HEK293T (cell line): ENCODE measurements around the gene INTS7.
"Not testable (repeated sequence)": the region's sequence is repeated elsewhere in the genome, so short reads cannot be mapped to it uniquely, and the experiment has no call there.

Experiments used
- CTCF ChIA-PET: fragments of 350-600 bp; formaldehyde crosslinking; extraction: SDS; loops from one replicate; lab custom pipeline; 2021; ENCODE audit warnings: antibody characterized with exemption, inconsistent platforms; lab: Yijun Ruan, JAX
- POLR2A ChIA-PET: fragments of 350-600 bp; formaldehyde crosslinking; extraction: SDS; loops from one replicate; lab custom pipeline; 2020; ENCODE audit warnings: antibody characterized with exemption, inconsistent platforms; lab: Yijun Ruan, JAX
- DNase-seq: peaks from one replicate; pipeline ENCODE4 v3.0.0; 2012; ENCODE audit warnings: mixed read lengths; ENCODE audit errors: extremely low spot score
- ARNT ChIP-seq: fragments of 450-650 bp; IDR thresholded peaks from 2 replicates; pipeline ENCODE4 v1.6.1; 2017; ENCODE audit warnings: mild to moderate bottlenecking
- BHLHE40 ChIP-seq: fragments of 450-650 bp; IDR thresholded peaks from 2 replicates; pipeline ENCODE4 v1.6.1; 2016; ENCODE audit warnings: mild to moderate bottlenecking, moderate library complexity, borderline replicate concordance
- CTBP1 ChIP-seq: fragments of 450-650 bp; IDR thresholded peaks from 2 replicates; pipeline ENCODE4 v1.6.1; 2016; ENCODE audit warnings: borderline replicate concordance
- ELF4 ChIP-seq: fragments of 450-650 bp; IDR thresholded peaks from 2 replicates; pipeline ENCODE4 v1.6.1; 2017; ENCODE audit warnings: antibody characterized with exemption
- FOXA1 ChIP-seq: fragments of 450-650 bp; IDR thresholded peaks from 2 replicates; pipeline ENCODE4 v1.6.1; 2016; ENCODE audit warnings: mild to moderate bottlenecking
- FOXK2 ChIP-seq: fragments of 450-650 bp; IDR thresholded peaks from 2 replicates; pipeline ENCODE4 v1.6.1; 2016; ENCODE audit warnings: mild to moderate bottlenecking
- FOXM1 ChIP-seq: fragments of 450-650 bp; IDR thresholded peaks from 2 replicates; pipeline ENCODE4 v1.6.1; 2017; ENCODE audit warnings: mild to moderate bottlenecking, borderline replicate concordance
- HDGF ChIP-seq: fragments of 450-650 bp; IDR thresholded peaks from 2 replicates; pipeline ENCODE4 v1.6.1; 2017; ENCODE audit warnings: antibody characterized with exemption, borderline replicate concordance
- L3MBTL2 ChIP-seq: fragments of 450-650 bp; conservative IDR thresholded peaks from 2 replicates; pipeline ENCODE4 v1.6.1; 2016; ENCODE audit warnings: mild to moderate bottlenecking
- LEF1 ChIP-seq: fragments of 450-650 bp; IDR thresholded peaks from 2 replicates; pipeline ENCODE4 v1.6.1; 2017; ENCODE audit warnings: mild to moderate bottlenecking, borderline replicate concordance
- NFRKB ChIP-seq: fragments of 450-650 bp; IDR thresholded peaks from 2 replicates; pipeline ENCODE4 v1.6.1; 2016; ENCODE audit warnings: mild to moderate bottlenecking, moderate library complexity
- SP1 ChIP-seq: fragments of 450-650 bp; IDR thresholded peaks from 2 replicates; pipeline ENCODE4 v1.6.1; 2017
- SUZ12 ChIP-seq: fragments of 450-650 bp; IDR thresholded peaks from 2 replicates; pipeline ENCODE4 v1.6.1; 2016; ENCODE audit warnings: mild to moderate bottlenecking
- TARDBP ChIP-seq: fragments of 450-650 bp; IDR thresholded peaks from 2 replicates; pipeline ENCODE4 v1.6.1; 2016
- ZNF384 ChIP-seq: fragments of 450-650 bp; IDR thresholded peaks from 2 replicates; pipeline ENCODE4 v1.6.1; 2016
- TF ChIP-seq, protein P1 (sequence below): fragments of 450-650 bp; IDR thresholded peaks from 2 replicates; pipeline ENCODE4 v1.6.1; 2016

INTS7 gene

DNA sequence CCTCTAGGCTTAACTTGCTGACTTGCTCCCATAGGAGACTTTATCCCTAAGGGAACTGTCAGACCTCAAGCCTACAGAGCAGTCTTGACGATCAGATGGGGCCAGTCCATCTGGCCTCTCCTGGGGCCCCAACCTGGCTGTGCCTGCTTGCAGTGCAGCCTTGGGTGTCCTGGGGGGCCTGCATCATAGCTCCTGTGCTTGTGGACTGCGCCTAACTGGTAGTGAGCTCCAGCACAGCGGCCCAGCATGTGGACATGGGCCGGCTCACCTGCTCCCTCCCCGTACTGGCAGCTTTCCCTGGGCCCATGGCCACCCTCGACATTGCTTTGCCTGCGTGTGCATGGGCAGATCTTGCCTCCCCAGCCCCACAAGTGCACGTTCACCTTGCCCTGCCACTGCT, 76.1 kb downstream of the INTS7 start:
- ChIA-PET CTCF (no interaction called here), POLR2A (no interaction called here)
- DNase-seq = no peak
- TF ChIP-seq L3MBTL2 = no peak
- no peak for TF ChIP-seq SUZ12
- TF ChIP-seq SP1 = no peak
- TF ChIP-seq ZNF384 = no peak

DNA sequence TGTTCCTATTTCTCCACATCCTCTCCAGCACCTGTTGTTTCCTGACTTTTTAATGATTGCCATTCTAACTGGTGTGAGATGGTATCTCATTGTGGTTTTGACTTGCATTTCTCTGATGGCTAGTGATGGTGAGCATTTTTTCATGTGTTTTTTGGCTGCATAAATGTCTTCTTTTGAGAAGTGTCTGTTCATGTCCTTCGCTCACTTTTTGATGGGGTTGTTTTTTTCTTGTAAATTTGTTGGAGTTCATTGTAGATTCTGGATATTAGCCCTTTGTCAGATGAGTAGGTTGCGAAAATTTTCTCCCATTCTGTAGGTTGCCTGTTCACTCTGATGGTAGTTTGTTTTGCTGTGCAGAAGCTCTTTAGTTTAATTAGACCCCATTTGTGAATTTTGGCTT, 81.3 kb downstream of the INTS7 start:
- DNase-seq, CTCF ChIA-PET, POLR2A ChIA-PET: not testable (repeated sequence)

DNA sequence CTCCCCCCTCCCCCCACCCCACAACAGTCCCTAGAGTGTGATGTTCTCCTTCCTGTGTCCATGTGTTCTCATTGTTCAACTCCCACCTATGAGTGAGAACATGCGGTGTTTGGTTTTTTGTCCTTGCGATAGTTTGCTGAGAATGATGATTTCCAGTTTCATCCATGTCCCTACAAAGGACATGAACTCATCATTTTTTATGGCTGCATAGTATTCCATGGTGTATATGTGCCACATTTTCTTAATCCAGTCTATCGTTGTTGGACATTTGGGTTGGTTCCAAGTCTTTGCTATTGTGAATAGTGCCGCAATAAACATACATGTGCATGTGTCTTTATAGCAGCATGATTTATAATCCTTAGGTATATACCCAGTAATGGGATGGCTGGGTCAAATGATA, 81.8 kb downstream of the INTS7 start:
- CTCF ChIA-PET, POLR2A ChIA-PET, DNase-seq: not testable (repeated sequence)

DNA sequence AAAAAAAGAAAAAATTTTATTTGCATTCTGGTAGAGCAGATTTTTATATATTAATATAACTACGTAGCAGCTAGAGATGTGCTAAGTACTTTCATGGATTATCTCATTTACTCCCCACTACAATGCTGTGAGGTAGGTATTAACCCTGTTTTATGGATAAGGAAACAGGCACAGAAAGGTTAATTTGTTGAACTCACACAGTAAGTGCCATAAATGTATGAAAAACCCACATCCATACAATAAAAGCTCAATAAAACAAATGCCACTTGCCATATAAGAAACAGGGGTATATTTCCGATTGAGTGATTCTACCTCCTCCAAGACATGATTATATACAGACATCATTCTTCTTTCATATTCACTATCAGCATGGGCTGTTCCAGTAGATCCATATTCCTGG, 83.1 kb downstream of the INTS7 start:
- TF ChIP-seq ELF4 = no peak
- no peak for TF ChIP-seq FOXA1
- no peak for TF ChIP-seq LEF1
- no peak for TF ChIP-seq NFRKB
- no peak for TF ChIP-seq L3MBTL2
- TF ChIP-seq SUZ12 = no peak
- TF ChIP-seq FOXK2 = no peak
- no peak for TF ChIP-seq SP1
- TF ChIP-seq FOXM1 = no peak
- no peak for TF ChIP-seq CTBP1
- no peak for TF ChIP-seq TARDBP
- TF ChIP-seq HDGF = no peak
- no peak for TF ChIP-seq ZNF384
- no peak for TF ChIP-seq BHLHE40
- no peak for TF ChIP-seq ARNT
- TF ChIP-seq, protein P1, sequence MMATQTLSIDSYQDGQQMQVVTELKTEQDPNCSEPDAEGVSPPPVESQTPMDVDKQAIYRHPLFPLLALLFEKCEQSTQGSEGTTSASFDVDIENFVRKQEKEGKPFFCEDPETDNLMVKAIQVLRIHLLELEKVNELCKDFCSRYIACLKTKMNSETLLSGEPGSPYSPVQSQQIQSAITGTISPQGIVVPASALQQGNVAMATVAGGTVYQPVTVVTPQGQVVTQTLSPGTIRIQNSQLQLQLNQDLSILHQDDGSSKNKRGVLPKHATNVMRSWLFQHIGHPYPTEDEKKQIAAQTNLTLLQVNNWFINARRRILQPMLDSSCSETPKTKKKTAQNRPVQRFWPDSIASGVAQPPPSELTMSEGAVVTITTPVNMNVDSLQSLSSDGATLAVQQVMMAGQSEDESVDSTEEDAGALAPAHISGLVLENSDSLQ = no peak
- CTCF ChIA-PET = no interaction called here
- POLR2A ChIA-PET = no interaction called here

DNA sequence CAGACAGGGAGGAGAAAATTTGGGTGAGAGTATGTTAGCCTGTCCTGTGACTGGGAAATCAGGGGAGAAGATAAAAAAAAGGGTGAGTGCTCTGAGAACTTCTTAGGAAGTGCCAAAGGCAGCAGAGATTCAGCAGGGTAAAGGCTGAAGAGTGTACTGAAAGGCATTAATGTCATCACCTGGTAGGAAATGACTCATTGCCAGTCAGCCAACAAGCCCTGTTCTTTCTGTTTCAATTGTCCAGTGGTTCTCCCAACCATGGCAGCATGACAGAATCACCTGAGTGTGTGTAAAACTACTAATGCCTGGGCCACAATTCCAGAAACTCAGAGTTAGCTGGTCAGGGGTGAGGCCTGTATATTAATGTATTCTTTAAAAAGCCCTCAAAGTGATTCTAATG, 83.5 kb downstream of the INTS7 start:
- no peak for DNase-seq
- POLR2A ChIA-PET = no interaction called here

More for the DNA sequence above, 83.1 kb downstream of the INTS7 start:
- DNase-seq = no peak

DNA sequence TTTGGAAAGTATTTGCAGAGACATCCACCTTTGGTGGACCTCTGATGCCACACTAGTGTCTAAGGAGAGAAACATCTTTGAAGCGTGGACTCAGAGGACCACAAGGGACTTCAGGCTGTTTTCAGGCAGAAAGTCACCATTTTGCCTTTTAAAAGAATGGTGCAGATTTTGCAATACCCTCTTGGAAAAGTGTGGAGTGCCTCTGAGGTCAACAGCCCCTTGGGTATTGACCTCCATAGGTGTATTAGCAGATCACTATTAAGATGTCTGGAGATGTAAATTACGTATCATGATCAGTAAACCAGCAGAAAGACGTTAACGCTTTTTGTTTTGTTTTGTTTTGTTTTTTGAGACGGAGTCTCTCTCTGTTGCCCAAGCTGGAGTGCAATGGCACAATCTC, 87.0 kb downstream of the INTS7 start:
- POLR2A ChIA-PET = no interaction called here
- CTCF ChIA-PET = no interaction called here
- no peak for DNase-seq
- TF ChIP-seq FOXM1 (no peak), SUZ12 (no peak), ZNF384 (no peak), FOXA1 (no peak)

More for the DNA sequence above, 83.5 kb downstream of the INTS7 start:
- CTCF ChIA-PET = no interaction called here
- TF ChIP-seq CTBP1 = no peak
- no peak for TF ChIP-seq SP1
- no peak for TF ChIP-seq SUZ12
- TF ChIP-seq FOXM1 = no peak
- no peak for TF ChIP-seq ARNT
- TF ChIP-seq, protein P1 = no peak
- no peak for TF ChIP-seq ZNF384
- no peak for TF ChIP-seq HDGF
- no peak for TF ChIP-seq FOXK2
- TF ChIP-seq TARDBP = no peak
- TF ChIP-seq NFRKB = no peak
- no peak for TF ChIP-seq FOXA1
- no peak for TF ChIP-seq ELF4
- TF ChIP-seq BHLHE40 = no peak
- TF ChIP-seq LEF1 = no peak
- TF ChIP-seq L3MBTL2 = no peak

DNA sequence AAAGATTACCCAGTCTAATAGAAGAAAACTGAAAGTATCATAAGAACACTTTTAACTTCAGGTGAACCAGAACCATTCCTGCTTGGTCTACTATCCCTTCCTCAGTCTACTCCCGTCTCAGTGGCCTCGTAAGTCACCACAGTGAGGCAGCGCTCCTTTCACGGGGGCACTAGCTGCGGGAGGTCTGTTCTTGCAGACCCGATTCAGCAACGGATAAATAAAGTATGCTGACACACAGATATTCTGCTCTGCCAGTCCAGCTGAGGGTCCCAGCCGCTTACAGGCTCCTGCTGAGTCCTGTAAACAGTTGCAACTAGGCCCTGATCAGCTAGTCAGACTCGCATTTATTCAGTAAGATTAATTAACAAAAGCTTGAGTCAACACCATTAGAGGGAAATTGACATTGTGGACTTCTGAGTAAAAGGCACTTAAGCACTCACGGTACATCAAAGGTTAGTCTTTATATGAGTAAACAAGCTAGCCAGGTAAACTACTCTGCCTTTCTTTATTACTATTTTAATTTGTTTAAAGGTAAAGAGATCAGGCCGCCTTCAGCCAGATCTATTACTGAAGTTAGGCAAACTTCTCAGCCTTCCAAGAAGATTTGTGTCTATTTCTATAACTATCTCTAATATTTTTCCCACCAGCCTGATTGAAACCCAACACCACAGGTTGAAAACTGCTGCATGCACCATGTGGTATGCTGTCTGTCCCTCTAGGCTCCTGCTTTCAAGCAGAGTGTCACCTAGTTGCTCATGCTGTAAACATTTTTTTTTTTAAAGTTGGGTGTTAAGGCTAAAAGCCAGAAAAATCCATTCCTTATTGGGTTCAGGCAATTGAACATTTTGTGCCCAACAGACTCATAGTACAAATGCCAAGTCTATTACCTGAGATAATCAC, 87.7 kb downstream of the INTS7 start:
- TF ChIP-seq LEF1 (no peak), ELF4 (no peak), ZNF384 (no peak), FOXA1 (no peak), NFRKB (no peak), SP1 (no peak)
- TF ChIP-seq, protein P1 = no peak
- CTCF ChIA-PET = interaction anchor here (0.7 kb wide), 1 partner anchor 1476 kb away, joined by 3 read pairs; no protein-coding TSS in a partner anchor
- POLR2A ChIA-PET = no interaction called here
- no peak for DNase-seq
